Trophoblast cell (in vitro differentiated cells and primary cell): Measurements from ENCODE around the gene TTLL11.

Experiments used
- DNase-seq, 2 donors: peaks; one replicate each; pipeline ENCODE4 v3.0.0-alpha.2; 2016
- H2AFZ ChIP-seq: 2 replicates; pipeline ENCODE4 v1.6.1; 2013; ENCODE audit warnings: low read length, moderate library complexity, mild to moderate bottlenecking; ENCODE audit not compliant: insufficient read depth, poor library complexity
- H2AK5ac ChIP-seq: 2 replicates; pipeline ENCODE4 v1.6.1; 2013; ENCODE audit warnings: mild to moderate bottlenecking, low read length
- H2BK120ac ChIP-seq: 2 replicates; pipeline ENCODE4 v1.6.1; 2013; ENCODE audit warnings: low read length, mild to moderate bottlenecking, moderate library complexity; ENCODE audit not compliant: insufficient read depth, poor library complexity
- H2BK12ac ChIP-seq: 2 replicates; pipeline ENCODE4 v1.6.1; 2013; ENCODE audit warnings: mild to moderate bottlenecking, low read length, moderate library complexity
- H2BK5ac ChIP-seq: 2 replicates; pipeline ENCODE4 v1.6.1; 2013; ENCODE audit warnings: low read length, low read depth, moderate library complexity, mild to moderate bottlenecking; ENCODE audit not compliant: poor library complexity
- H3K14ac ChIP-seq: 2 replicates; pipeline ENCODE4 v1.6.1; 2013; ENCODE audit warnings: mild to moderate bottlenecking, low read length
- H3K18ac ChIP-seq: 2 replicates; pipeline ENCODE4 v1.6.1; 2013; ENCODE audit warnings: mild to moderate bottlenecking, low read length
- H3K23ac ChIP-seq: 2 replicates; pipeline ENCODE4 v1.6.1; 2013; ENCODE audit warnings: low read length
- H3K27ac ChIP-seq: 2 replicates; pipeline ENCODE4 v1.5.1; 2013; ENCODE audit warnings: low read depth, mild to moderate bottlenecking, inconsistent platforms, low read length, moderate library complexity
- H3K27me3 ChIP-seq: 2 replicates; pipeline ENCODE4 v1.6.1; 2013; ENCODE audit warnings: inconsistent platforms, mild to moderate bottlenecking, low read length, moderate library complexity; ENCODE audit not compliant: insufficient read depth
- H3K36me3 ChIP-seq, 2 experiments: 1 replicate in 1 of 2; 2 replicates in 1 of 2; pipeline ENCODE4 v1.6.1; 2013; ENCODE audit warnings: low read length in 2 of 2, mild to moderate bottlenecking in 2 of 2, moderate library complexity in 1 of 2; ENCODE audit not compliant: insufficient read depth in 2 of 2, control insufficient read depth in 1 of 2
- H3K4ac ChIP-seq: 2 replicates; pipeline ENCODE4 v1.6.1; 2013; ENCODE audit warnings: low read depth, mild to moderate bottlenecking, low read length, moderate library complexity
- H3K4me1 ChIP-seq, 2 experiments: 1 replicate in 1 of 2; 2 replicates in 1 of 2; pipeline ENCODE4 v1.6.1; 2013; ENCODE audit warnings: low read length in 2 of 2, mild to moderate bottlenecking in 2 of 2, moderate library complexity in 1 of 2; ENCODE audit not compliant: insufficient read depth in 2 of 2, control insufficient read depth in 1 of 2
- H3K4me2 ChIP-seq: 2 replicates; pipeline ENCODE4 v1.6.1; 2013; ENCODE audit warnings: inconsistent platforms, mild to moderate bottlenecking, low read length, moderate library complexity
- H3K4me3 ChIP-seq: 2 replicates; pipeline ENCODE4 v1.5.1; 2013; ENCODE audit warnings: mild to moderate bottlenecking, low read depth, low read length, inconsistent platforms
- H3K79me1 ChIP-seq: one replicate; pipeline ENCODE4 v1.6.1; 2013; ENCODE audit warnings: low read length
- H3K79me2 ChIP-seq: 2 replicates; pipeline ENCODE4 v1.6.1; 2013; ENCODE audit warnings: low read length, mild to moderate bottlenecking; ENCODE audit not compliant: control insufficient read depth, insufficient read depth, poor library complexity
- H3K9ac ChIP-seq: 2 replicates; pipeline ENCODE4 v1.6.1; 2013; ENCODE audit warnings: mild to moderate bottlenecking, low read length
- H3K9me3 ChIP-seq: 2 replicates; pipeline ENCODE4 v1.6.1; 2013; ENCODE audit warnings: low read depth, mild to moderate bottlenecking, control low read depth, inconsistent platforms, low read length; ENCODE audit not compliant: insufficient read depth
- H4K12ac ChIP-seq: 2 replicates; pipeline ENCODE4 v1.6.1; 2013; ENCODE audit warnings: low read depth, mild to moderate bottlenecking, low read length, moderate library complexity
- H4K8ac ChIP-seq: 2 replicates; pipeline ENCODE4 v1.6.1; 2013; ENCODE audit warnings: low read depth, mild to moderate bottlenecking, low read length, moderate library complexity
- H4K91ac ChIP-seq: one replicate; pipeline ENCODE4 v1.6.1; 2013; ENCODE audit warnings: low read depth, mild to moderate bottlenecking, low read length, moderate library complexity
- WGBS: extraction: QIAGEN DNeasy Blood & Tissue Kit; methylation state at CpG from one replicate; pipeline ENCODE4 v1.1.7; 2013; ENCODE audit warnings: missing lambda C conversion rate; ENCODE audit not compliant: insufficient read length, insufficient coverage; ENCODE audit errors: extremely low coverage; 5-methylcytosine and 5-hydroxymethylcytosine counted together

TTLL11 gene

GRCh38 chr9:121949364-121949763 is 143.7 kb downstream of the TTLL11 start:
- Histone ChIP-seq H3K27me3 (no peaks in the 10 kb centered on the region), H4K12ac (no peak overlapping the region), H2BK12ac (no peak overlapping the region), H3K18ac (no peak overlapping the region), H3K14ac (no peak overlapping the region), H3K27ac (no peak overlapping the region), H3K4ac (no peak overlapping the region), H2AK5ac (no peak overlapping the region), H4K8ac (no peak overlapping the region), H2BK120ac (no peak overlapping the region), H3K36me3 (no peaks in the 10 kb centered on the region), H3K9me3 (no peaks in the 10 kb centered on the region), H3K79me1 (no peaks in the 10 kb centered on the region), H3K9ac (no peak overlapping the region), H2AFZ (no peak overlapping the region), H3K4me2 (no peak overlapping the region), H3K23ac (no peak overlapping the region), H3K4me1 (no peaks in the 10 kb centered on the region), H3K79me2 (no peaks in the 10 kb centered on the region), H3K4me3 (no peak overlapping the region), H2BK5ac (no peak overlapping the region), H4K91ac (no peak overlapping the region)
- DNase-seq = peak; percentile 96 to 97
- WGBS = no CpG with 5 or more reads among the region's 4 CpGs

- Histone ChIP-seq H2BK12ac (no peak overlapping the region), H3K14ac (no peak overlapping the region), H4K91ac (no peak overlapping the region), H3K9me3 (no peaks in the 10 kb centered on the region), H3K4me1 (no peaks in the 10 kb centered on the region), H3K36me3 (no peaks in the 10 kb centered on the region), H3K79me2 (no peaks in the 10 kb centered on the region), H3K23ac (no peak overlapping the region), H3K4me2 (no peak overlapping the region), H3K9ac (no peak overlapping the region), H3K27ac (no peak overlapping the region), H2AFZ (no peak overlapping the region), H3K79me1 (no peaks in the 10 kb centered on the region), H3K4me3 (no peak overlapping the region), H2BK120ac (no peak overlapping the region), H2AK5ac (no peak overlapping the region), H3K18ac (no peak overlapping the region), H2BK5ac (no peak overlapping the region), H4K12ac (no peak overlapping the region), H4K8ac (no peak overlapping the region), H3K4ac (no peak overlapping the region), H3K27me3 (no peaks in the 10 kb centered on the region)
- WGBS = no CpG with 5 or more reads among the region's 4 CpGs
- DNase-seq = no peak
These were observed 145.3 kb downstream of the TTLL11 start for GRCh38 chr9:121947775-121948174.

GRCh38 chr9:121946465-121946864 is 146.6 kb downstream of the TTLL11 start:
- Histone ChIP-seq H2BK12ac (no peak overlapping the region), H4K8ac (no peak overlapping the region), H3K9me3 (no peaks in the 10 kb centered on the region), H3K79me1 (no peaks in the 10 kb centered on the region), H3K27me3 (no peaks in the 10 kb centered on the region), H3K14ac (no peak overlapping the region), H3K27ac (no peak overlapping the region), H2AFZ (no peak overlapping the region), H2BK120ac (no peak overlapping the region), H3K4me3 (no peak overlapping the region), H4K12ac (no peak overlapping the region), H2AK5ac (no peak overlapping the region), H2BK5ac (no peak overlapping the region), H3K4me1 (no peaks in the 10 kb centered on the region), H3K18ac (no peak overlapping the region), H4K91ac (no peak overlapping the region), H3K4me2 (no peak overlapping the region), H3K23ac (no peak overlapping the region), H3K4ac (no peak overlapping the region), H3K79me2 (no peaks in the 10 kb centered on the region), H3K36me3 (no peaks in the 10 kb centered on the region), H3K9ac (no peak overlapping the region)
- DNase-seq = no peak
- no CpG with 5 or more reads among the region's 5 CpGs for WGBS

- DNase-seq = no peak
- Histone ChIP-seq H3K14ac (no peak overlapping the region), H2BK12ac (no peak overlapping the region), H4K8ac (no peak overlapping the region), H3K9ac (no peak overlapping the region), H2AFZ (no peak overlapping the region), H3K4me3 (no peak overlapping the region), H3K79me1 (no peaks in the 10 kb centered on the region), H3K4ac (no peak overlapping the region), H3K4me2 (no peak overlapping the region), H3K18ac (no peak overlapping the region), H3K27me3 (no peaks in the 10 kb centered on the region), H3K4me1 (no peaks in the 10 kb centered on the region), H2BK120ac (no peak overlapping the region), H4K91ac (no peak overlapping the region), H3K79me2 (no peaks in the 10 kb centered on the region), H3K9me3 (no peaks in the 10 kb centered on the region), H3K27ac (no peak overlapping the region), H2AK5ac (no peak overlapping the region), H3K36me3 (no peaks in the 10 kb centered on the region), H4K12ac (no peak overlapping the region), H3K23ac (no peak overlapping the region), H2BK5ac (no peak overlapping the region)
- WGBS = no CpG with 5 or more reads among the region's 4 CpGs
These were observed 147.3 kb downstream of the TTLL11 start for GRCh38 chr9:121945849-121946248.
